Amygdala (tissue), 56 donors: Measurements from ENCODE around the gene CDK5RAP2.
"Not testable (repeated sequence)": the region's sequence is repeated elsewhere in the genome, so short reads cannot be mapped to it uniquely, and the experiment has no call there.

Source experiments
- DNase-seq, 56 donors: peaks; one replicate each; lab custom pipeline; 2025; lab: John Stamatoyannopoulos, UW

Gene CDK5RAP2

GRCh38 chr9:120522558-120522957, 57.4 kb downstream of the CDK5RAP2 start:
- DNase-seq, result no peak

DNA sequence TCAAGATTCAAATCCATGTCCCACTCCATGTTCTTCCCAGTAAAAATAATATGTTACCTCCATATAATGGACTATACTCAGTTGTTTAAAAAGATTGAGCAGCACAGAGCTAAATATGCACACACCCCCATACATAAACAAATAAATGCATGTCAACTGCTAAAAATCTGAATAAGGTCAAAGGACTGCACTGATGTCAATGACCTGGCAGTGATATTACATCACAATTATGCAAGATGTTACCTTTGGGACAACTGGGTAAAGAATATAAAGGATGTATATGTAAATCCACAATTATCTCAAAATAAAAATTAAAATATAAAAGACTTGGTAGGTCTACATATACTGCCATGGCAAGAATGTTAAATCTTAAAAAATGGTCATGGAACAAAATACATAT, 57.9 kb downstream of the CDK5RAP2 start:
- no peak for DNase-seq

DNA sequence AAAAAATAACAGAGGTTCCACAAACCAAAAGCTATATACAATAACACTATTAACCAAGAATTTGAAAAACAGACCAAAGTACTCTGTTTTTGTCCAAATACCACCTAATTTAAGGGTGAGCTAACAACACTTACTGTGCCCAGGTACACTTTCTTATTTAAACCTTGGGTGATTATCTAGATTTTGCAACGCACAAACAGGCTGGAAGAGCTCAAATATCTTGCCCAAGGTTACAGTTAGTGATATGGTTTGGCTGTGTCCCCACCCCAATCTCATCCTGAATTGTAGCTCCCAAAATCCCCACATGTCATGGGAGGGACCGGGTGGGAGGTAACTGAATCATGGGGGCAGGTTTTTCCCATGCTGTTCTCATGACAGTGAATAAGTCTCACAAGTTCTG, 58.9 kb downstream of the CDK5RAP2 start:
- DNase-seq, result no peak

DNA sequence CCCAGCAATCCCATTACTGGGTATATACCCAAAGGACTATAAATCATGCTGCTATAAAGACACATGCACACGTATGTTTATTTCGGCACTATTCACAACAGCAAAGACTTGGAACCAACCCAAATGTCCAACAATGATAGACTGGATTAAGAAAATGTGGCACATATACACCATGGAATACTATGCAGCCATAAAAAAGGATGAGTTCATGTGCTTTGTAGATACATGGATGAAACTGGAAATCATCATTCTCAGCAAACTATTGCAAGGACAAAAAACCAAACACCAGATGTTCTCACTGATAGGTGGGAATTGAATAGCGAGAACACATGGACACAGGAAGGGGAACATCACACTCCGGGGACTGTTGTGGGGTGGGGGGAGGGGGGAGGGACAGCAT, 64.0 kb downstream of the CDK5RAP2 start:
- DNase-seq, result not testable (repeated sequence)

DNA sequence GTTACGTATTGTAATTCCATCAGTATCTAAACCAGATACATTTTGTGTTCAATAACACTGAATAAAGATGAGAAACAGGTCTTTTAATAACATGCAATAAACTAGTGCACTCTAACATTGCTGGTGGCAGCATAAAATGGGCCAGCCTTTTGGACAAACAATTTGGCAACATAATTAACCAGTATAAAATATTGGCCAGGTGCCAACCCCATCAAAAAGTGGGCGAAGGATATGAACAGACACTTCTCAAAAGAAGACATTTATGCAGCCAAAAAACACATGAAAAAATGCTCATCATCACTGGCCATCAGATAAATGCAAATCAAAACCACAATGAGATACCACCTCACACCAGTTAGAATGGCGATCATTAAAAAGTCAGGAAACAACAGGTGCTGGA, 64.5 kb downstream of the CDK5RAP2 start:
- DNase-seq, result not testable (repeated sequence)

GRCh38 chr9:120514405-120514804, 65.6 kb downstream of the CDK5RAP2 start:
- peak in 3 of 56 donors; percentile 2 to 6 (median 6) for DNase-seq

- DNase-seq, result no peak
Observed at GRCh38 chr9:120513825-120514396, 66.1 kb downstream of the CDK5RAP2 start.

GRCh38 chr9:120510816-120511215, 69.2 kb downstream of the CDK5RAP2 start:
- no peak for DNase-seq

DNA sequence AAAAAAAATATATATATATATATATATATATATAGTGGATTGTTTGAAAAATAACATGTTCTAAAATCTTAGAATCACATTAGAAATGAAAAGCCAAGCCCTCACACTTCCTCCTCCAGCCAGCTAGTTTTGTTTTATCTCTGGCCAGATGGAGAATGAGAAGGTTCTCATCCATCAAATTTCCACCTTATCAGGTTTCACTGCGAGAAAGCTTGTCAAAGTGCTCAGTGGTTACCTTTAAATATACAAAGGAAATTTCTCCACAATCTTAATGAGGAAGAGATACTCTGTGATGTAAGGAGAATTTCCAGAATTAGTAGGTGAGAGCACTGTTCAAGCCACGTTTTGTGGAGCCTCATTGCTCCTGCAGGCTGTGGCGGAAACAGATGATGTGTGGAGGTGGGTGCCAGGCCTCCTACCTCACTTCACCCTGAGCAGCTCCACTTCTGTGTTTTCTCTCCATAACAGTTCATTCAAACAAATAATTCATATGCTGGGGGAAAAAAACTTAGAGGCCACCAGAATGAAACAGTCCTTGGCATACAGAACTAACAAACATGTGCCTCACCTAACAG, 71.9 kb downstream of the CDK5RAP2 start:
- DNase-seq, result peak in 16 of 56 donors; percentile 3 to 40 (median 18)

DNA sequence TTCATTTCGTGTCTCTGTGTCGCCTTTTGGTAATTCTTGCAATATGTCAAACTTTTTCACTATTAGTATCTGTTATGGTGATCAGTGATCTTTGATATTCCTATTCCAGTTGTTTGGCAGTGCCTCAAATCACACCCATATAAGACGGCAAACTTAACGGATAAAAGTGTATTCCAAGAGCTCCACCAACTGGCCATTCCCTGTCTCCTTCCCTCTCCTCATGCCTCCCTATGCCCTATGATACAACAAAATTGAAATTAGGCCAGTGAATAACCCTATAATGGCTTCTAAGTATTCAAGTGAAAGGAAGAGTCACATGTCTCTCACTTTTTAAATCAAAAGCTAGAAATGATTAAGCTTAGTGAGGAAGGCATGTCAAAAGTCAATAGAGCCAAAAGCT, 74.8 kb downstream of the CDK5RAP2 start:
- no peak for DNase-seq

DNA sequence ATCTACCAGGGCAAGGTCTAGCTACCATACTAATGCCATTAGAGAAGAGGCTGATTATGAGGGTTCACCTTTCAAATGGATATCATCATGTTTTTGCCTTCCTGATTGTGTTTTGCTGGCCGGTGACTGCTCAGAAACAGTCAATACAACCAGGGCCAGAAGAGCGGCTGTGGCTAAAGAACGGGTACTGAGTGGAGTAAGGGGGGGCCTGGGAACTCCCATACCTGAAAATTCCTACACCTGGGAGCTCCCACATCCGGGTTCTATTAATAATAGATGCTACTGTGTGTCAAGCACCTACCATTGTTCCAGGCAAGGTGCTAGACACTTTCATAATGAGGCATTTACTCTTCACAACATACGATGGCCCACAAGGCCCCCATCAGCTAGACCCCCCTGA, 79.2 kb downstream of the CDK5RAP2 start:
- DNase-seq, result no peak

DNA sequence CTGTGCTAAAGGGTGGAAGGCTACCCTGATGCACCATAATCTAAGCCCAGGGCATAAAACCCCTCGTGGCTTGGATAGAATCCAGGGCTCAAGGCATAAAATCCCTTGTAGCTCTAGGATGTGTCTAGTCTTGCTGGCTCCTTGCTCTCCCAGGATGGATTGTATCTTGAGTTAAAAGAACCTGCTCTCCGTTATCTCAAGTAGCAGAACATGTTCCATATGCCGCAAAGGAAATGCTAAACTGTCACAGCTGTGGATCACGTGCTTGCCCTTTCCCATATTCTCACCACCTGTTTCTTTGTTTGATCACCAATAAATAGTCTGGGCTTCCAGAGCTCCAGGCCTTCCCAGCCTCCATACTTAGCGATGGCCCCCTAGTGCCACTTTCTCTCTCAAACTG, 82.1 kb downstream of the CDK5RAP2 start:
- not testable (repeated sequence) for DNase-seq

- DNase-seq, result not testable (repeated sequence)
Observed at GRCh38 chr9:120496438-120496837, 83.5 kb downstream of the CDK5RAP2 start.

DNA sequence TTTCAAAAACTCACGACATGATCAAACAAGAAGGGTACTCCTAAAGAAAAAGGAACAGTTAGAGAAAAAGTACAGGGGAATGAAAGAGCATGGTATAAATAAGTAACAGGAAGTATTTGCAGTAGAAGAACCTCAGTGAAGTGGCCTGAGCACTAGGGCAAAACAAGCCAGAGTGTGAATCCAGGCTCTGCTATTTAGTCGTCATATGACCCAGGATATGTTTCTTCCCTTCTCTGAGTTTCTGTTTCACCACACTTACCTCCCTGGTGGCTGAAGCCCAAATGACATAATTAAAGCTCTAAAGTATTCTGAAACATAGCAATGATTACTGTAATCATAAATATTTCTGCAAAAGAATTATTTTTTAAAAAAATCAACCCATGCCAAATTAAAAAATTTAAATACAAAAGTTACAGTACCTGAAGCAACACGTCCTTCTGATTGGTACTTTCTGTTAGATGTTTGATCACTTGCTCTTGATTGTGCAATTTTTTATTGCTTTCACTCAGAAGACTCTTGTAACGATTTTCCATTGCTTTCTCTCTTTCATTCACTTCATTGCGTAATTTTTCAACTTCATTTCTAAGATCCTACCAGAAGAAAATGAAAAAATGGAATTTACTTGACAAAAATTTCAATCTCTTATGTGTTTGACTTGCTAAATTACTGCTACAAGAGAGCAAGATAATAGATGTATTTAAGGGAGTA, 88.9 kb downstream of the CDK5RAP2 start:
- DNase-seq, result no peak

- DNase-seq, result no peak
Observed at GRCh38 chr9:120486835-120487234, 93.1 kb downstream of the CDK5RAP2 start.

GRCh38 chr9:120486347-120486746, 93.6 kb downstream of the CDK5RAP2 start:
- no peak for DNase-seq

- no peak for DNase-seq
Observed at GRCh38 chr9:120485788-120486187, 94.2 kb downstream of the CDK5RAP2 start.

- no peak for DNase-seq
Observed at GRCh38 chr9:120484162-120484561, 95.8 kb downstream of the CDK5RAP2 start.

DNA sequence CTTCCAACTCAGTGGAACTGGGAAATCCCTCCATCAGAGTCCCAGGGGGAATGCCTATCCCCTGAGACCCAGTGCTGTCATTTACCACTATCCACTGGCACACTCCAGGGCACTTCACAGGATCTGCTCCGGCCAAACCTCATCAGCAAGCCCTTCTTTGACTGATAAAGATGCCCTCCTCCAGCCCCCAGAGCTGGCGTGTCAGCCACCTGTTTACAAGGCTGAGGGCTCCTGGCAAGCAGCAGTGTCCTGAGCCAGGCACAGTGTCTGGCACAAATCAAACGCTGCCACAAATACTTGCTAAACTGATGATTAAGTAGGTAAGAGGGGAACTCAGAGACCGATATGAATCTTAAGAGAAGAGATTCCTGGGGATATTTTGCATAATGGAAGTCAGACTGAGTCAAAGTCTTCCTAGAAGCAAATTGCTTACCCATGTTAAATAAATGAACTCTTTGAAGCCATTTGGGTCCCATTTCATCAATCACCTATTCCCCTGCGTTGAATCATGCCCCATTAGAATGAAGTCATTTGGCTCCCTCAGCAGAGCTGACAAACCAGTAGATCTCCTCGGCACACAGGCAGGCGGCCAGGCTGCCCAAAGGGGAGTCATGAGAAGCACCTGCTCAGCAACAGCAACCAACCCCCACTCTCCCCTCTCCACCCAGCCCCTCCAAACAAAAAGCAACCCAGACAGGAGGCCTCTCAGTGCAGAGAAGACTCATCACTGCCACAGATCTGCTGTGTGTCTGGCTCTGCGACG, 97.4 kb downstream of the CDK5RAP2 start:
- peak in 1 of 56 donors; percentile 2 for DNase-seq

- no peak for DNase-seq
Observed at GRCh38 chr9:120481846-120482245, 98.1 kb downstream of the CDK5RAP2 start.

GRCh38 chr9:120481248-120481647, 98.7 kb downstream of the CDK5RAP2 start:
- no peak for DNase-seq
